NCI-H2171 treated with DMSO at 0.1 percent for 48 hours (cell line): Measurements from ENCODE around the gene SLC27A4.
A peak's percentile ranks its signal among the peaks of the same experiment; 100 is the strongest.
"Not testable (repeated sequence)": the region's sequence is repeated elsewhere in the genome, so short reads cannot be mapped to it uniquely, and the experiment has no call there.

Source experiments
- DNase-seq: peaks from one replicate; lab custom pipeline; 2025; lab: John Stamatoyannopoulos, UW

The SLC27A4 gene

DNA sequence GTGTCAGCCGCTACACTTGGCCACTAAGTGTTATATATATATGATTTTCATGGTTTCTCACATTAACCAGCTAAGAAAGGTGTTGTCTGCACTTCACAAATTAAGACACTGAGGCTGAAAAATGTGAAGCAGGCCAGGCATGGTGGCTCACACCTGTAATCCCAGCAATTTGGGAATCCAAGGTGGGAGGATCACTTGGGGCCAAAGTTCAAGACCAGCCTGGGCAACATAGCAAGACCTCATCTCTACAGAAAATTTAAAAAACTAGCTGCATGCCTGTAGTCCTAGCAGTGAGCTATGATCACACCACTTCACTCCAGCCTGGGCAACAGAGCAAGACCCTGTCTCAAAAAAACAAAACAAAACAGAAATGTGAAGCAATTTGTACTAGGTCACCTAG, 15.9 kb upstream of the SLC27A4 start:
- DNase-seq = no peak

DNA sequence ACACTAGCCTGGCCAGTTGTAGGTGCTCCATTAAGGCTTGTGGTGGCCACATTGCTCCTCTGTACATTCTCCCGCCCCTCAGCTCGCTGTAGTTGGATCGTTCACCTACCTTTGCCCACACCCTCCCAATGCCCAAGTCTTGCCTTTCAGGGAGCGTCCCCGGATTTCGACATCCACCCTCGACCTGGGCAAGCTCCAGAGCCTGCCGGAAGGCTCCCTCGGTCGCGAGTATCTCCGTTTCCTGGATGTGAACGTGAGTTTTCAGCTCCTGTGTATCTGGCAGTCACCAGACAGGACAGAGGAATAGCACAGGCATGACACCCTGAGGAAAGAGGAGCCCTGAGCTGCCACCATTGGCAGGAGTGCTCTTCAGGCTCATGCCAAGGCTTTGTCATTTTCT, 14.7 kb upstream of the SLC27A4 start:
- no peak for DNase-seq

DNA sequence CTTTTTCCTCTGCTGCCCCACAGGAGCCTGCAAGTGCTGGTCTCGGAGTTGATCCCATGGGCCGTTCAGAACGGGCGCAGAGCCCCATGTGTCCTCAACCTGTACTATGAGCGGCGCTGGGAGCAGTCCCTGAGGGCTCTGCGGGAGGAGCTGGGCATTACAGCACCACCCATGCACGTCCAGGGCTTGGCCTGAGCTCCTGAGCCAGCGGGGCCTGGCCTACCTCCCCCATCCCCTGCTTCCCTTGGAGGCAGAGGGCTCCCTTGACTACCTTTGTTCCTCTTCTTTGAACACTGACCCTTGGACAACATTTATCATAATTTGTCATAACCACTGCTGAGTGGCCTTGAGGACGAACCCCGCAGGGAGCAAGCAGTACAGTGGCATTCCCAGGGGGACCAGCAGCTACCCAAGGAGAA, 6.9 kb upstream of the SLC27A4 start:
- no peak for DNase-seq

DNA sequence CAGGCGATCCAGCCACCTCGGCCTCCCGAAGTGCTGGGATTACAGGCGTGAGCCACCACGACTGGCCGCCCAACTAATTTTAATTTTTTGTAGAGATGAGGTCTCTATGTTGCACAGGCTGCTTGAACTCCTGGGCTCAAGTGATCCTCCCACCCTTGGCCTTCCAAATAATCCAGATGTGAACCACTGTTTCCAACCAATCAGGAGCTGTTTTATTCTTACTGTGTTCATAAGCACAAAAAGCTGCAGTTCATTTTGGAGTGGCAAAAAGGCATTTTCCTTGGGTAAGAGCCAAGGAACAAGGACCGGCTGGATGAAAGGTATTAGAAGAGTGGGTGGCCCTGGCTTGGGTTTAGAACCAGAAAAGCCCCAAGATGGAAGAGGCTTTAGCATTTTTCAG, 5.2 kb upstream of the SLC27A4 start:
- no peak for DNase-seq

DNA sequence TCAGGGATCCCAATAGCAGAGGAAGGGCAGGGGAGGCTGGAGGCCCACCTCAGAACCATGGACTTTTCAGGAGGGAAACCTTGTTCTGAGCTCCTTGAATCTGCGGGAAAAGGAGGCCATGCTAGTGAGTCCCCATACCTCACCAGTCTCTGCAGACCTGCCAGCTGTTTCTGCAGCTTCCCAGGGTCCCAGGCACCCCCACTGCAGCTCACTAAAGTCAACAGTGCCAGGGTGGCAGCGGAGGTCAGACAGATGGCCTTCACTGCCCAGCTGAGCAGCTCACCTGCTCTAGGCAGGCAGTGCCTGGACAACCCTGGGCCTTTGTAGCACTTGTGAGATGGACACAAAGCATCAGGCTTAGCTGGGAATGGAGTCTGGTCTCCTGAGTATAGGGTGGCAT, 4.4 kb upstream of the SLC27A4 start:
- DNase-seq = no peak

DNA sequence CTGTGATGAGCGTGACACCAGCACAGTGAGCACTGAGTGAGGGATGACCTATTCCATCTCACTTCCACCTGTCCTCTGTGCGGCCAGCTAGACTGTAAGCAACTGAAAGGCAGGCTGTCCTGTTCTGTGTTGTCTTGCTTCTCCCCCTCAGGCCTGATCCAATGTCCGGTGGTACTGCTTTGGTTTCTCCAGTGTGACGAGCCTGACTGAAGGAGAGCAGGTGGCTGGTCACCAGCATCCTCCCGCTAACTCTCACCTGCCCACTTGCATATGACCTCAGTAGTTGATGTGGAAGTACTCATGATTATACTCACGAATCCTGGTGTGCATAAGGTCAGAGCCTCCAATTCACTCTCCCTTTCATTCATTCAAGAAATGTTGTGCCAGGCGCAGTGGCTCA, 2.4 kb upstream of the SLC27A4 start:
- DNase-seq = no peak

DNA sequence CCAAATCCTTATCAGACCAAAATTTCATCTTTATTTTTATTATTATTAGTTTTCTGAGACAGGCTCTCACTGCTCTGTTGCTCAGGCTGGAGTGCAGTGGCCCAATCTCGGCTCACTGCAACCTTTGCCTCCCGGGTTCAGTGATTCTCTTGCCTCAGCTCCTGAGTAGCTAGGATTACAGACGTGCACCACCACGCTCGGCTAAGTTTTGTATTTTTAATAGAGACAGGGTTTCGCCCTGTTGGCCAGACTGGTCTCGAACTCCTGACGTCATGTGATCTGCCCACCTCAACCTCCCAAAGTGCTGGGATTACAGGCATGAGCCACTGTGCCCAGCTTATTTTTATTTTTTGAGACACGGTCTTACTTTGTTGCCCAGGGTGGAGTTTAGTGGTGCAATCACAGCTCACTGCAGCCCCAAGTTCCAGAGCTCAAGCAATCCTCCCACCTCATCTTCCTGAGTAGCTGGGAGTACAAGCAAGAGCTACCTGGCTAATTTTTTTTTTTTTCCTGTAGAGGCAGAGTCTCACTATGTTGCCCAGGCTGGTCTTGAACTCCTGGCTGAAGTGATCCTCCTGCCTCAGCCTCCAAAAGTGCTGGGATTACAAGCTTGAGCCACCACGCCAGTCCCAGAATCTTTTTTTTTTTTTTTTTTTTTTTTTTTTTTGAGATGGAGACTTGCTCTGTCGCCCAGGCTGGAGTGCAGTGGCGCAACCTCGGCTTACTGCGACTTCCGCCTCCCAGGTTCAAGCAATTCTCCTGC, 1.3 kb upstream of the SLC27A4 start:
- DNase-seq = not testable (repeated sequence)

DNA sequence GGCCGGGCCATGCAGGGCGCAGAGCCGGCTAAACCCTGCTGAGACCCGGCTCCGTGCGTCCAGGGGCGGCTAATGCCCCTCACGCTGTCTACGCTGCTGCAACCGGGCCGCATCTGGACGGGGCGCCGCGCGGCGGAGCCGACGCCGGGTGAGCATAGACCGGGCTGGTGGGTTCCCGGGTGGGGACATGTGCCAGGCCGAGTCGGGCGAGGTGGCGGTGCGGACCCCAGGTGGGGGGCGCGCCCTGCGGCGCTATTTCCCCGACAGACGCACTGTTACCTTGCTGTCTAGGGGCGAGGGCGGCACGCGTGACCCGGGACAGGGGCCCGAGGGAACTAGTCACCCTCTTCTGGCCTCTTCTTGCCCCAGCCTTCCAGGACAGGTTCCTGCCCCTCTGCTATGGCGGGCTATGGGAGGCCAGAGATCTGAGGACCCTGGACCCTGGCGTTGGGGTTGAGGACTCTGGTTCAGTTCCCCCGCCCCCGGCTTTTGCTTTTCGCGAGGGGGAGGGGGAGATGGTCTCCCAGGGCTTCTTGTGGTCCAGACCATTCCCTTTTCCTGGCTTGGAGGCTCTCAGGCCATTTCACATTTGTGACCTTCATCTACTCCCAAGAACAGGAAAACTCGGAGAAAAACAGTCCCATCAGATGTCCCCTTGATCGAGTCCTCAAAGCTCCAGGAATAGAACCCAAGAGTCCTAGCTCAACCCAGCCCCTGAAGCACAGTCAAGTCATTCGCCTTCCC, 536 bp downstream of the SLC27A4 start:
- no peak for DNase-seq

DNA sequence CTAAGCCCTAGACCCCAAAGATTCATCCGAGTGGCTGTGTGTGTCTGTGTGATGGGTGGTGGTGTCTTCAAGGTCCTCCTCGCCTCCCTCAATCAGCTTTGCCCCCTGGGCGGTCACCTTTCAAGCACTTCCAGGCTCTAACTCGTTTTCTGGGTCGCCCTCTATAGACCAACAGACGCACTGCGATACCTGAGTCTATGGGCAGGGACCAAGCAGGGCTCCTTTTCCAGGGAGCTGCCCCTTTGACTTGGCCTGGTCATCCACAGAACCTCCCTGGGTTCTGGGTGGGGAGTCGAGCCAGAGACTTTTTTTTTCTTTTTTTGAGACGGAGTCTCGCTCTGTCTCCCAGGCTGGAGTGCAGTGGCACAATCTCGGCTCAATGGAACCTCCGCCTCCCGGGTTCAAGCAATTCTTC, 1.1 kb downstream of the SLC27A4 start:
- DNase-seq = peak; percentile 79

DNA sequence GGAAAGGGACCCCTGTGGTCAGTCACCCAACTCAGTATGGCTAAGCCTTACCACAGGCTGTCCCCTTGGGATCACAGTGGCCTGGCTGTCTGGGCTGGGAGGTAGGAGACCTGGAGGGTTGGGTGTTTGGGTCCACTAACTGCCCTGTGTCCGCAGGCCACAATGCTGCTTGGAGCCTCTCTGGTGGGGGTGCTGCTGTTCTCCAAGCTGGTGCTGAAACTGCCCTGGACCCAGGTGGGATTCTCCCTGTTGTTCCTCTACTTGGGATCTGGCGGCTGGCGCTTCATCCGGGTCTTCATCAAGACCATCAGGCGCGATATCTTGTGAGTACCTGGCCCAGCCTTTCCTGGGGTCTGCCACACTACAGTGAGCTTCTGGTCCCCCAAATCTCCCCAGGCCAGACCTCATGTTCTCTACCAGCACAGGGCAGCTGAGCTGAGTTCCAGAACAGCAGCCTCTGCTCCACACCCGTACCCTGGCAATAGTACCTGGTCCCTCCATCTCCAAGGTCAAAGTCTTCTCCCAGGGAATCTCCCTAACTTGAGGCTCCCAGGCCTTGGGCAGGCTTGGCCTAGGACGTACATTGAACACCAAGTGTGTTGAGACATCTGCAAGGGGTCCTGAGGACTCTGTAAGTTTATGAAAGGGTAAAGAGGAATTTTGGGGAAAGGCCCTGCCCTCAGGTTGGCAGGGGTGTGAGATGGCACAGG, 2.8 kb downstream of the SLC27A4 start:
- no peak for DNase-seq

DNA sequence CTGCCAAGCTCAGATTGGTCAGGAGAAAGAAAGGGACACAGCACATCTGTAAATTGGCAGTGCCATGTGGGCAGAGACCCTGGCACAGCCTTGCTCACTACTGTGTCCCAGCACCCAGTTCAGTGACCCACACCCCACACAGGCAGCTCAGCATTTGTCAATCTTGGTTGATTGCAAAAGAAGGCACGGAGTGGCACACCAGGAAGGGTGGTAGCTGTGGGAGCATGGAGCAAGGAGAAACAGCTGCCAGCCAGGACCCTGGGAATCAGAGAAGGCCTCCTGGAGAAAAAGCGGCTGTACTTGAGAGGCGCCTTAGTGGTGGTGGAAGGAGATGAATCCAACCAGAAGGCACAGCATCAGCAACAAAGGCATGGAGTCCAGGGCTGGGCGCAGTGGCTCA, 3.5 kb downstream of the SLC27A4 start:
- no peak for DNase-seq

DNA sequence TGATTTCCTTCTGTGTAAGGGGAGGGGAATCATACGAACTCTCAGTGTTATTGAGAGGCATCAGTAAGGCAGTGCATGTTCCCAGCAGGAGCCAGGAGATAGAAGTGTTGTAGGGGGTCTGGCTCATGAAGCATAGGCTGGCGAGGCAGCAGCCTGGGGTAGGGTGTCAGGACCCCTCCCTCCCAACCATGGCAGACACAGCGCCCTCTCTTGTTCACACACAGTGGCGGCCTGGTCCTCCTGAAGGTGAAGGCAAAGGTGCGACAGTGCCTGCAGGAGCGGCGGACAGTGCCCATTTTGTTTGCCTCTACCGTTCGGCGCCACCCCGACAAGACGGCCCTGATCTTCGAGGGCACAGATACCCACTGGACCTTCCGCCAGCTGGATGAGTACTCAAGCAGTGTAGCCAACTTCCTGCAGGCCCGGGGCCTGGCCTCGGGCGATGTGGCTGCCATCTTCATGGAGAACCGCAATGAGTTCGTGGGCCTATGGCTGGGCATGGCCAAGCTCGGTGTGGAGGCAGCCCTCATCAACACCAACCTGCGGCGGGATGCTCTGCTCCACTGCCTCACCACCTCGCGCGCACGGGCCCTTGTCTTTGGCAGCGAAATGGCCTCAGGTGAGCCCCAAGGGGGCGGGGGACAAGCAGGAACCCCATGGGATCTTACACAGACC, 4.7 kb downstream of the SLC27A4 start:
- no peak for DNase-seq

DNA sequence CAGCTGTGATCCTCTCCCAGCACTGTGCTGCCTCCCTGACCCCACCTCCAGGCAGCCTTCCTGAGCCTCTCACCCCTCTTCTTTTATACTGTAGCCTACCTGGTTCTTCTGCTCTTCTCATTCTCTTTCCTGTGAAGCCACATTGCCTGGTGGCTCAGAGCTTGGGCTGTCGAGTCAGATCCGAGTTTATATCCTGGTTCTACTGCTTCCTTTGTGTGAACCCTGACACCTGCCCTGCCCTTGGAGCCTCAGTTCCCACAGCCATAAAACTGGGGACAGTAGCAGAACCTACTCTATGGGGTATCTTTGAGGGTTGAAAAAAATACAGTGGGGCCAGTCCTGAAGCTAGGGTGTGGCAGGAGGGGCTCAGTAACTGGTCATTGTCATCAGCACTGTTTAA, 8.8 kb downstream of the SLC27A4 start:
- DNase-seq = no peak

DNA sequence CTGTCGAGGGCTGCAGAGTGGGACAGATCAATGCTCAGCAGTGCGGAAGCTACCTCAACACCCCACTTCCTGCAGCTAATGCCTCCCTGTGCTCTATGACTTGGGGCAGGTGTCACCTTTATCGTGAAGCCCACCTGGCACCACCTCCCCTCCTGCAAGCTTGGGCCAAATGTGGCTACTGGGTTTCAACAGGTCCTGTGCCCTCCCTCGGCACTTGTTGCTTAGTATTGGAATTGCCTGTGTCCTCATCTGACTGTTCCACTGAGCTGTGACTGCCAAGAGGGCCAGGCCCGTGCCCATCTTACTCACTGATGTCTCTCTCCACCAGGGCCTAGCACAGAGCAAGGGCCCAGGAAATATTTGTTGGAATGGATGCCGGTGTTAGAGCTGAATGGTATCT, 9.4 kb downstream of the SLC27A4 start:
- DNase-seq = no peak

DNA sequence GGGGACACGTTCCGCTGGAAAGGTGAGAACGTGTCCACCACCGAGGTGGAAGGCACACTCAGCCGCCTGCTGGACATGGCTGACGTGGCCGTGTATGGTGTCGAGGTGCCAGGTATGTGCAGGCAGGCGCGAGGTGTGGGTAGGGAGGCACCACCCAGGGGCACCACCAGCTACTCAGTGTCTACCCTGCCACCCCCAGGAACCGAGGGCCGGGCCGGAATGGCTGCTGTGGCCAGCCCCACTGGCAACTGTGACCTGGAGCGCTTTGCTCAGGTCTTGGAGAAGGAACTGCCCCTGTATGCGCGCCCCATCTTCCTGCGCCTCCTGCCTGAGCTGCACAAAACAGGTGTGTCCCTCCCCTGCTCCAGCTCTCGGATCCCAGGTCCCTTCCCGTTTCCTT, 15.1 kb downstream of the SLC27A4 start:
- no peak for DNase-seq

DNA sequence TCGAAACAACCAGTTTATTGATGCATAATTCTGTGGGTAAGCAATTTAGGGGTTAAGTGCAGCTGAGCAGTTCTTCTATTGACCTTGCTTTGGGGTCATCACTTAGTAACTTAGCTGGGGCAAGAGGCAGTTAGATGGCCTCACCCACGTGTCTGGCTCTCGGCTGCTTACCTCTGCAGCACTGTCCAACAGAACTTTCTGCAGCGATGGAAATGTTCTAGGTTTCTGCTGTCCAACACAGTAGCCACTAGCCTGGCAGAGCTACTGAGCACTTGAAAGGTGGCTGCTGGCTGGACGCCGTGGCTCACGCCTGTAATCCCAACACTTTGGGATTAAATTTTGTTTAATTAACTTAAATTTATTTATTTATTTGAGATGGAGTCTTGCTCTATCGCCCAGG, 17.8 kb downstream of the SLC27A4 start:
- DNase-seq = no peak

DNA sequence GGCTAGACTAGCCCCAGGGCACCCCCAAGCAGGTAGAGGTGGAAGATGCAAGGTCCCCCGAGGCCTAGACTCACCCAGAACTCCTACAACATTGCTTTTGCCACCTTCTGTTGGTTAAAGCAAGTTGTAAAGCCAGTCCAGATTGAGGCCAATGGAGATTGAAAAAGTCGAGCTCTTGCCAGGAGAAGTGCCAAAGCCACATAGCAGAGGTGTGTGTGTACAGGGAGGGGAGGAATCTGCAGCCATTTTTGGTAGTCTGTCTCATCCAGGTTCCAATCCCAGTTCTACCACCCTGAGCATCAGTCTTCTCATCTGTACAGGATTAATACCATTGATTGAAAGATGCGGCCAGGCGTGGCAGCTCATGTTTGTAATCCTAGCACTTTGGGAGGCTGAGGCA, 18.5 kb downstream of the SLC27A4 start:
- DNase-seq = no peak

DNA sequence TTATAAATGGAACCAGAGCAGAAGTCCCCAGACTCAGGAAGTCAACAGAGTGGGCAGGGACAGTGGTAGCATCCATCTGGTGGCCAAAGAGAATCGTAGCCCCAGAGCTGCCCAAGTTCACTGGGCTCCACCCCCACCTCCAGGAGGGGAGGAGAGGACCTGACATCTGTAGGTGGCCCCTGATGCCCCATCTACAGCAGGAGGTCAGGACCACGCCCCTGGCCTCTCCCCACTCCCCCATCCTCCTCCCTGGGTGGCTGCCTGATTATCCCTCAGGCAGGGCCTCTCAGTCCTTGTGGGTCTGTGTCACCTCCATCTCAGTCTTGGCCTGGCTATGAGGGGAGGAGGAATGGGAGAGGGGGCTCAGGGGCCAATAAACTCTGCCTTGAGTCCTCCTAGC, 20.5 kb downstream of the SLC27A4 start:
- DNase-seq = no peak

DNA sequence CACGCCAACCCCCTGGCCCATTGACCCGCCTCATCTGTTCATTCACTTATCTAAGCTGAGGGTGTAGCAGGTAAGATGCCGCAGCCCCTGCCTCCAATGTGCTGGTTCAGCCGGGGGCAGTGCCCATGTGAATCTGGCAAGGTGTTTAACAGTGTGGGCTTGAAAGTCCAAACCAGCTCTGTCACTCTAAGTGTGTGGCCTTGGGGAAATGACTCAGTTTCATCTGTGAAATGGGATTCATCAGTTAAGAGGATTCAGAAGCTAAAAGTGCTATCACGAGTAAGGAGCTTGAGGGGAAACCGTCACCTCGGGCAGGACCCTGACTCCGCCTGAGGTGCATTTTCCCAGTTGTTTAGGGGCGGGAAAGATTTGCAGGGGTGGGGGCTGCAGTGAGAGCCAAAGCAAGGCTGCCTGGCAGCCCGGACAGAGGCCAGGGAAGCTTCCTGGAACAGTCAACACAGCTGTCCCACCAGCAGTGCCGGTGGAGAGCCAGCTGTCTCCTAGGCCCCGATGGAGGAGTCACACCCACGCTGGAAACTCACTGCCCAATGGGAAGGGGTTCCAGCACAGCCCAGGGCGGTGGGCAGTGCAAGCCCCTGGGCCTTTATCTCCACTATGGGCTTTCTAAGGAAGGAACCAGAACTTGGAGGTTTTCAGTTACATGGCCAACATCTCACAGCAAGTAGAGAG, 21.1 kb downstream of the SLC27A4 start:
- no peak for DNase-seq

DNA sequence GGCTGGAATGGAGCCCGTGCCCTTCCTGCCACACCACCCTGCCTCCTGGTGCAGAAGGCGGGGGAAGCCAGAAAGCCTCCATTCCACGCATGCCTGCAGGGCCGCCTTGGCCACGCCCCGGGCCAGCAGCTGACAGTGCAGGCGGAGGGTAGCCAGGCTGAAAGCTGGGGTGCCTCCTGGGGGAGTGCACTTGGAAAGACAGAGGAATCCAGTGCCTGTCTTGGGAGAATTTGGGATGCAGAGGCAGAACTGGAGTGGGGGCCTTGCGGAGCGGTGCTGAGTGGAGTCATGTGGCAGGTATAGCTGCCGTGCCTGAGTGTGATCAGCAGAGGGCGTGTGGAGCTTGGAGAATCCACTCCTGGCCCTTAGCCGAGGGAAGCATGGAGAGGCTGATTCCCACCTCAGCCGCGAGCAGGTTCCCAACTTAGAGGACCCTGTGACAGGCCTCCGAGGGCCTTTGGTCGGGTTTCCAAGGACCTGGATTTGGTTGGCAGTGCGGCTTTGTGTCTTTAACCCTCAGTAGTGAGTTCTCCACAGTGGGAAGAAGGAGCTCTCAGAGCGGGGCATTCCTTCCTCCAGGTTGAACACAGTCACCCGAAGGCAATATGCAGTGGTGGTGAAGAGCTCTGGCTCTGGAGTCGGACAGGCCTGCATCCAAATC, 21.8 kb downstream of the SLC27A4 start:
- peak; percentile 94 for DNase-seq

DNA sequence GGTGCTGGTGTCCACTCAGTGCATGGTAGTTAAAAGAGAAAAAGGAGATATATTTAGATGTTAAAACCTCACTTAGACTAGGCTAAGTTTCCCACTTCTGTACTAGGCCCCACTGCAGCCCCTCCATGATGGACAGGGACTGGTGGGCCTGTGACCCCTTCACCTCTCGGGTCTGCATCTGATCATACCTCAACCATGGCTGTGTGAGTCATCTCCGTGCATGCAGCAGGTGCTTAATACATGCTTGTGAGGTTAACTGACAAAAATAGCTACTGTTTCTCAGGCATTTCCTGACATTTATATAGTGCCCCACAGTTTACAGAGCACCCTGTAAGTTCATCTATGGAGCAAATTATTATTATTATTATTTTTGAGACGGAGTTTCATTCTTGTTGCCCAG, 22.4 kb downstream of the SLC27A4 start:
- no peak for DNase-seq
